ENCODE results near the gene ARID1B.

ARID1B gene

DNA sequence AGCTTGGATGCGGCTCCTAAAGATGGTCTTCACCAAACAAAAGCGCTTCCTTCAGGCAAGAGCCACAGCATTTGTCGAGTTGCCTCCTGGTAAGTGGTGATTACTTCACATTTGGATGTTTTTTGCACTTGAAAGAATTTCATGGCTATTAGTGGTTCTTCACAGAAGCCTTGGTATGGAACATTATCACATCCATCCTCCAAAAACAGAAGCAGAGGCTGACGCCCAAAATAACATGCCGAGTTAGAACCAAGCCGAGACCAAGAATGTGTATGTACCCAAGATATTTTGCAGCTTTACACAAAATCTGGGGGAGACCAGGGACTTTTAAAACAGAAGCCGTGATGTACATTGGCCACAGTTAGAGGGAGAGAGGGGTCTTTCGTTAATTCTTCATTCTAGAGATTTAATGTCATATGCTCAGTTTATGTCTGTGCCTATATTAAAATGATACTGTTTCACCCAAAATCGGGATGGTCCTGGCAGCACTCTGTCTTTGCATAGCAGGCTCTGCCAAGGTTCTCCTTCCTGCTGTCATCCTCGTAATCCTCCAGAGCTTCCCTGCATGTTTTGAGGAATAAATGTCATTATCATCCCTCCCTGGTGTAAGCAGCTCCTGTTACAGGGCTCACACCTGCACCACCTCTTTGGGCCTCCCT, 436.9 kb downstream of the ARID1B start:
- no peak overlapping the region for H3K4me3 ChIP-seq (ENCODE audit: insufficient read depth, low read depth, low read length)
- H3K9me3 ChIP-seq (ENCODE audit: control insufficient read depth, low read length) = no peaks in the 10 kb centered on the region
- no peaks in the 10 kb centered on the region for H3K27me3 ChIP-seq (ENCODE audit: control insufficient read depth, insufficient read depth, low read length, poor library complexity, severe bottlenecking)
- H3K27ac ChIP-seq (ENCODE audit: insufficient read depth, low read depth, low read length, poor library complexity, severe bottlenecking) = no peak overlapping the region
- H3K36me3 ChIP-seq (ENCODE audit: control insufficient read depth, insufficient read depth, low read length) = no peaks in the 10 kb centered on the region
- no peaks in the 10 kb centered on the region for H3K4me1 ChIP-seq (ENCODE audit: control insufficient read depth, insufficient read depth, low read length)
- WGBS, 2 experiments = 94% methylated on average over 10 of the region's 10 CpGs

GRCh38 chr6:157215717-157216116, 438.5 kb downstream of the ARID1B start:
- no peaks in the 10 kb centered on the region for H3K4me1 ChIP-seq (ENCODE audit: control insufficient read depth, insufficient read depth, low read length)
- H3K4me3 ChIP-seq (ENCODE audit: insufficient read depth, low read depth, low read length) = no peak overlapping the region
- H3K27me3 ChIP-seq (ENCODE audit: control insufficient read depth, insufficient read depth, low read length, poor library complexity, severe bottlenecking) = no peaks in the 10 kb centered on the region
- no peaks in the 10 kb centered on the region for H3K36me3 ChIP-seq (ENCODE audit: control insufficient read depth, insufficient read depth, low read length)
- WGBS, 2 experiments = no CpG with 5 or more reads among the region's 2 CpGs
- no peaks in the 10 kb centered on the region for H3K9me3 ChIP-seq (ENCODE audit: control insufficient read depth, low read length)
- H3K27ac ChIP-seq (ENCODE audit: insufficient read depth, low read depth, low read length, poor library complexity, severe bottlenecking) = no peak overlapping the region

GRCh38 chr6:157216570-157216969, 439.4 kb downstream of the ARID1B start:
- Histone ChIP-seq H3K27me3 (ENCODE audit: control insufficient read depth, insufficient read depth, low read length, poor library complexity, severe bottlenecking) (no peaks in the 10 kb centered on the region), H3K9me3 (ENCODE audit: control insufficient read depth, low read length) (no peaks in the 10 kb centered on the region), H3K27ac (ENCODE audit: insufficient read depth, low read depth, low read length, poor library complexity, severe bottlenecking) (no peak overlapping the region), H3K4me3 (ENCODE audit: insufficient read depth, low read depth, low read length) (no peak overlapping the region), H3K36me3 (ENCODE audit: control insufficient read depth, insufficient read depth, low read length) (no peaks in the 10 kb centered on the region), H3K4me1 (ENCODE audit: control insufficient read depth, insufficient read depth, low read length) (no peaks in the 10 kb centered on the region)
- 95 to 96% methylated on average over 5 of the region's 5 CpGs for WGBS, 2 experiments

DNA sequence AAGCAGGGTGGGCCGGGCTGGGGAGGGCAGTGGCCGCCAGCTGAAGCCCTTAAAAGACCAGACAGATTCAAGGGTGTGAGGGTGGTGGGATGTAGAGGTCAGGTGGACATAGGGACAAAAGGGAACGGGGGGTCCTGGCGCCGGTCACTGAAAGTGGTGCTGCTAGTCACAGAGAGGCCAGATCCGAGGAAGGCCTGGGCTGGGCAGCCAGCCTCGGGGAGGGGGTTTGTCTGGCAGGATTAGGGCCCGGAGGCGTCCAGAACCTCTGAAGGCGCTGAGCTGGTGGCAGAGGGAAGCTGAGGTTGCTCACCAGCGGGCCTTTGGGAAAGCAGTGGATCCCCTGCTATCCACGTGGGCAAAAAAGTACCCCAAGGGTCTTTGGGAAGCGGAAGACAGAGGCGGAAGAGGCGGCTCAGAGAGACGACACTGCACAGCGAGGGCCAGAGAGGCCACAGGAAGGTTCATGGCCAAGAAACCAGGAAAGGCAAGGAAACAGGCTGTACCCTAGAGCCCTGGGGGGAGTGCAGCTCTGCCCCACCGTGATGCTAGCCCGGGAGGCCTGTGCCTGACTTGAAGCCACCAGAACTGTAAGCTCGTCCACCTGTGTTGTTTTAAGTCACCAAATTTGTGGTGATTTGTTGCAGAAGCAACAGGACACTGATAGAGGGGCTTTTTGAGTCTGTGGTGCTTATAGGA, 440.2 kb downstream of the ARID1B start:
- no peak overlapping the region for H3K4me3 ChIP-seq (ENCODE audit: insufficient read depth, low read depth, low read length)
- no peaks in the 10 kb centered on the region for H3K27me3 ChIP-seq (ENCODE audit: control insufficient read depth, insufficient read depth, low read length, poor library complexity, severe bottlenecking)
- no peak overlapping the region for H3K27ac ChIP-seq (ENCODE audit: insufficient read depth, low read depth, low read length, poor library complexity, severe bottlenecking)
- no peaks in the 10 kb centered on the region for H3K9me3 ChIP-seq (ENCODE audit: control insufficient read depth, low read length)
- no peaks in the 10 kb centered on the region for H3K4me1 ChIP-seq (ENCODE audit: control insufficient read depth, insufficient read depth, low read length)
- H3K36me3 ChIP-seq (ENCODE audit: control insufficient read depth, insufficient read depth, low read length) = no peaks in the 10 kb centered on the region
- WGBS, 2 experiments = 92 to 95% methylated on average over 20 of the region's 20 CpGs

DNA sequence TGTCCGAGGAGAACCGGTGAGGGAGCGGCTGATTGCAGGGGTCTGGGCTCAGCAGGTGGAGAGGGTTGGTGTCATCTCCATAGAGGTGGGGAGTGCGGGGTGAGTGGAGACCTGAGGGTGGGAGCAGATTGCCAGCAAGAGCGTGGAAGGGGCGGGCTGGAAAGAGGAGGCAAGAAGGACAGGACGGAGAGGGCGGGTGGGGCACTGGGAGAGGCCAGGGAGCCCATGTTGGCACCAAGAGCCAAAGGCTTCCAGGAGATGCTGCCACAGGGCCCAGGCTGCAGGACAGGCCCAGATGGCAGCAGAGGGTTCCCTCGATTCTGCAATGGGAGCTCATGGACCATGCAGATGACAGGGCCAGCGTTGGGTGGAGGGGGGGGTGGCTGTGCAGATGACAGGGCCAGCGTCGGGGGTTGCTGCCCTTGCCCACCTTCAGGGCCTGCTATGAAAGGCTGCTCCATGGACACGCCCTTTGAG, 440.8 kb downstream of the ARID1B start:
- Histone ChIP-seq H3K36me3 (ENCODE audit: control insufficient read depth, insufficient read depth, low read length) (no peaks in the 10 kb centered on the region), H3K4me3 (ENCODE audit: insufficient read depth, low read depth, low read length) (no peak overlapping the region), H3K9me3 (ENCODE audit: control insufficient read depth, low read length) (no peaks in the 10 kb centered on the region), H3K27me3 (ENCODE audit: control insufficient read depth, insufficient read depth, low read length, poor library complexity, severe bottlenecking) (no peaks in the 10 kb centered on the region), H3K27ac (ENCODE audit: insufficient read depth, low read depth, low read length, poor library complexity, severe bottlenecking) (no peak overlapping the region), H3K4me1 (ENCODE audit: control insufficient read depth, insufficient read depth, low read length) (no peaks in the 10 kb centered on the region)
- WGBS, 2 experiments = 95% methylated on average over 13 of the region's 13 CpGs

DNA sequence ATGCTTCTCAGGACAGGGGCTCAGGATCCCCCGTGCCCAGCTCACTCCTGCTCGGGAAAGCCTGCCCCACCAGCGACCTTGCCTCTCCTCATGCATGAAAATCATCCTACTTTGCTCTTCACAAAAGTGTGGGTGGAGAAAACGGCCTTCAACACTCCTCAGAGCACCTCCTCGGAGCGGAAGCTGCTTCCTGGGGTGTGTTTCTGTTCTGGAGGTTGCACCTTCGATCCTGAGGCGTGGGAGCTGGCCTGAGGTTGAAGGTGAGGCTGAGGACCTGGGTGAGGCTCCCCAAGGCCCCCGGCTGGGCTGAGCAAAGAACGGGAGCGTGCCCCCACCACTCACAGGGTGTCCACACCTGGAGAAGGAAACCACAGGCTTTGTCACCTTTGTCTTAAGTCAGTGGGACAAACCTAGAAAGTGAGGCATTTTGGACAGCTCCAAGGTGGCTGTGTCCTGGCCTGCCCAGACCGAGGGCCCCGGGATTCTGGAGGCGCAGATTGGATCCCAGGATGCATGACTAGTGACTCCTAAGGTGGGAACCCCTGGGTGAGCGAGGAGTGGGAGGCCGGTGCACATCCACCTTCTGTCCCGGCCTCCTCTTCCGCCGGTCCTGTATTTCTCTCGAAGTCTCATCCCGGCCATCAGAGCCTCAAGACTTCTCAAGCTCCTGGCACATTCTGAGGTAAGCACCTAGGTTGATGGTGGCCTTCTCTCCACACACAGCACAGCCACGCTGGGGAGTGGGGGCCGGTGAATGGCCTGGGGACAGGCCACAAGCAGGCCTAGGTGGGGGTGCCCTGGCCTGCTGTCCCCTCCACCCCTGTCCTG, 441.4 kb downstream of the ARID1B start:
- Histone ChIP-seq H3K36me3 (ENCODE audit: control insufficient read depth, insufficient read depth, low read length) (no peaks in the 10 kb centered on the region), H3K27ac (ENCODE audit: insufficient read depth, low read depth, low read length, poor library complexity, severe bottlenecking) (no peak overlapping the region), H3K27me3 (ENCODE audit: control insufficient read depth, insufficient read depth, low read length, poor library complexity, severe bottlenecking) (no peaks in the 10 kb centered on the region), H3K4me1 (ENCODE audit: control insufficient read depth, insufficient read depth, low read length) (no peaks in the 10 kb centered on the region), H3K4me3 (ENCODE audit: insufficient read depth, low read depth, low read length) (no peak overlapping the region), H3K9me3 (ENCODE audit: control insufficient read depth, low read length) (no peaks in the 10 kb centered on the region)
- 93 to 96% methylated on average over 23 of the region's 23 CpGs for WGBS, 2 experiments

DNA sequence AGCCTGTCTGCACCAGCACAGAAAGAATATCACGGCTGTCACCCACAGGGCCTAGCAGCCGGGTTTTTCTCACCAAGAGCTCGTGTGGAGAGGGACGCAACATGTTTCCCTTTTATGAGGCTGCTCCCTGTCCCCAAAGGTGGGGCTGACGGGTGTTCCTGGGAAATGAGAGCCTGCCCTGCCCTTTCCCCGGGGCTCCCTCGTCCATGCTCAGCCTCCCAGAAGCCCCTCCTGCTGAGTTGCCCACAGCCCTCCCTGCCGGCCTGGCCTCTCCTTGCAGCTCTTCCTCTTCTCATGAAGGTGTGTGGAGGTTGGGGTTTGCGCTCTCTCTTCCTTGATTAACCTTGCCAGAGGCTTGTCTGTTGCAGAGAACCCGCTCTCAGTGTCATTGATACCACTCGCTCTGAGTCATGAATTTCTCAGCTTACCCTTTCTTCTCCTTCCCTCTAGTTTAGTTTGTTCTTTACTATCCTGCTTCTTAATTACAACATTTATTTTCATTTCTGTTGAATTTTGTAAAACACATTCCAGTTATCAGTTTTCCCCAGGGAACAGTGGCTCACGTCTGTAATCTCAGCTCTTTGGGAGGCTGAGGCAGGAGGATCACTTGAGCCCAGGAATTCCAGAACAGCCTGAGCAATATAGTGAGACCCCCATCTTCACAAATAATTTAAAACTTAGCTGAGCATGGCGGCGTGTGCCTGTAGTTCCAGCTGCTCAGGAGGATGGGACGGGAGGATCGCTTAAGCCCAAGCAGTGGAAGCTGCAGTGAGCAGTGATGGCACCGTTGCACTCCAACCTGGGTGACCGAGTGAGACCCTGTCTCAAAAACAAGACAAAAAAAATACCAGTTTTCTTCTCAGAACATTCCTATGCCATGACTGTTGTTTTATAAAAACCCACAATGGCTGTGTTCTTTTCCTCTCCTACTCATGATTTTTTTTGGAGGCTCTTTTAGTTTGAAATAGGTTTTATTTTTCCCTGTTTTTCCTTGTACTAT, 442.3 kb downstream of the ARID1B start:
- Histone ChIP-seq H3K27me3 (ENCODE audit: control insufficient read depth, insufficient read depth, low read length, poor library complexity, severe bottlenecking) (no peaks in the 10 kb centered on the region), H3K27ac (ENCODE audit: insufficient read depth, low read depth, low read length, poor library complexity, severe bottlenecking) (no peak overlapping the region), H3K9me3 (ENCODE audit: control insufficient read depth, low read length) (no peaks in the 10 kb centered on the region), H3K4me1 (ENCODE audit: control insufficient read depth, insufficient read depth, low read length) (no peaks in the 10 kb centered on the region), H3K36me3 (ENCODE audit: control insufficient read depth, insufficient read depth, low read length) (no peaks in the 10 kb centered on the region), H3K4me3 (ENCODE audit: insufficient read depth, low read depth, low read length) (no peak overlapping the region)
- whole genome bisulfite sequencing, 2 experiments = 78 to 79% methylated on average over 18 of the region's 18 CpGs

DNA sequence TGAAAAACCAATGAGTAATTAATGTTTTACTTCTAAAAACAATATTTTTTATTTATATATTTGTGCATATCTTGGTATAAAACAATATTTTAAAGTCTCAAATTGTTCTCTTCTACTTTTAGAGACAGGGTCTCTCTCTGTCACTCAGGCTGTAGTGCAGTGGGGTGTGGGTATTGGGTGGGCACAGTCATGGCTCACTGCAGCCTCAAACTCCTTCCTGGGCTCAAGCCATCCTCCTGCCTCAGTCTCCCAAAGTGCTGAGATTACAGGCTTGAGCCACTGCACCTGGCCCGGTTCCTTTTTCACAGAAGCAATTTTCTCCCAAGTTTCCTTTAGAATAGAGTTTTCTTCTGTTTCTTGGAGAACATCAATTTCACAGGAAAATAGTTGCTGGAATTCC, 443.3 kb downstream of the ARID1B start:
- 90 to 94% methylated on average over 1 of the region's 1 CpG for WGBS, 2 experiments
- Histone ChIP-seq H3K27ac (ENCODE audit: insufficient read depth, low read depth, low read length, poor library complexity, severe bottlenecking) (no peak overlapping the region), H3K4me1 (ENCODE audit: control insufficient read depth, insufficient read depth, low read length) (no peaks in the 10 kb centered on the region), H3K36me3 (ENCODE audit: control insufficient read depth, insufficient read depth, low read length) (no peaks in the 10 kb centered on the region), H3K27me3 (ENCODE audit: control insufficient read depth, insufficient read depth, low read length, poor library complexity, severe bottlenecking) (no peaks in the 10 kb centered on the region), H3K9me3 (ENCODE audit: control insufficient read depth, low read length) (no peaks in the 10 kb centered on the region), H3K4me3 (ENCODE audit: insufficient read depth, low read depth, low read length) (no peak overlapping the region)

- Histone ChIP-seq H3K27ac (ENCODE audit: insufficient read depth, low read depth, low read length, poor library complexity, severe bottlenecking) (no peak overlapping the region), H3K9me3 (ENCODE audit: control insufficient read depth, low read length) (no peaks in the 10 kb centered on the region), H3K36me3 (ENCODE audit: control insufficient read depth, insufficient read depth, low read length) (no peaks in the 10 kb centered on the region), H3K27me3 (ENCODE audit: control insufficient read depth, insufficient read depth, low read length, poor library complexity, severe bottlenecking) (no peaks in the 10 kb centered on the region), H3K4me1 (ENCODE audit: control insufficient read depth, insufficient read depth, low read length) (no peaks in the 10 kb centered on the region), H3K4me3 (ENCODE audit: insufficient read depth, low read depth, low read length) (no peak overlapping the region)
- WGBS, 2 experiments = 58% methylated on average over 41 of the region's 41 CpGs
Measured at GRCh38 chr6:157221049-157221816, 444.1 kb downstream of the ARID1B start.

Data from ectodermal cell (in vitro differentiated cells).